ENCODE data around the gene B4GALT5. TPM values are rescaled to one million over a fixed set of nuclear protein-coding genes. Genes with fewer than 3 reads are reported as not detected.
A peak's percentile ranks its signal among the peaks of the same experiment; 100 is the strongest.

Gene B4GALT5
- total RNA-seq, 1 experiment from 2014 or later = 63.1 TPM

DNA sequence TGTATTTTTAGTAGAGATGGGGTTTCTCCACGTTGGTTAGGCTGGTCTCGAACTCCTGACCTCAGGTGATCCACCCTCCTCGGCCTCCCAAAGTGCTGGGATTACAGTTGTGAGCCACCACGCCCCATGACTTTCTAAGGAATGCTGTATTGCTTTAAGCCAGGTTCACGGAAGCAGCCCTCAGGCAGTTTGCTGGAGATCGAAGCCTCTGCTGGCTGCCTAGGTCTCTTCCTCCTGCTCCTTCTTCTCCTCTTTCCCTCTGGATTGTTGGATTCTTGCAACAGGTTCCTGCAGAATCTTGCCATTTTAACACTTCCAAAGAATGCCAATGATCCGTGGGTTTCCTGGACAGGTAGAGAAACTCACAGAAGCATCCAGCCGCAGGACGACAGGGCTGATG, 29.3 kb upstream of the B4GALT5 start:
- POLR2A ChIA-PET (ENCODE audit: unreplicated experiment) = no interaction called here
- Histone ChIP-seq H3K4me2 (peak overlapping the region; percentile 34), H3K4me1 (replicated peaks; ENCODE audit: insufficient read depth) (peaks cover 23% of the 10 kb centered on the region), H3F3A (ENCODE audit: insufficient read depth, low read depth) (peaks cover 33% of the 10 kb centered on the region; the same call in 1 of the 2 replicates), H3K4me3 (no peak overlapping the region), H3K36me3 (ENCODE audit: low read depth) (no peaks in the 10 kb centered on the region), H3K27me3 (ENCODE audit: insufficient read depth, low read depth) (no peaks in the 10 kb centered on the region), H3K9me3 (ENCODE audit: insufficient read depth, low read depth) (no peaks in the 10 kb centered on the region), H2AFZ (no peak overlapping the region), H4K20me1 (ENCODE audit: insufficient read depth) (no peaks in the 10 kb centered on the region), H3K79me2 (ENCODE audit: low read depth) (no peaks in the 10 kb centered on the region), H3K9me2 (ENCODE audit: insufficient read depth) (no peaks in the 10 kb centered on the region), H3K27ac (peak overlapping the region; percentile 18; the same call in 1 of the 2 replicates)
- BruUV-seq (replicated peaks) = no TSS peak
- TF ChIP-seq EZH2 (IDR thresholded peaks at IDR 0.05; ENCODE audit: low read depth) = no peak
- TF ChIP-seq, protein P1, sequence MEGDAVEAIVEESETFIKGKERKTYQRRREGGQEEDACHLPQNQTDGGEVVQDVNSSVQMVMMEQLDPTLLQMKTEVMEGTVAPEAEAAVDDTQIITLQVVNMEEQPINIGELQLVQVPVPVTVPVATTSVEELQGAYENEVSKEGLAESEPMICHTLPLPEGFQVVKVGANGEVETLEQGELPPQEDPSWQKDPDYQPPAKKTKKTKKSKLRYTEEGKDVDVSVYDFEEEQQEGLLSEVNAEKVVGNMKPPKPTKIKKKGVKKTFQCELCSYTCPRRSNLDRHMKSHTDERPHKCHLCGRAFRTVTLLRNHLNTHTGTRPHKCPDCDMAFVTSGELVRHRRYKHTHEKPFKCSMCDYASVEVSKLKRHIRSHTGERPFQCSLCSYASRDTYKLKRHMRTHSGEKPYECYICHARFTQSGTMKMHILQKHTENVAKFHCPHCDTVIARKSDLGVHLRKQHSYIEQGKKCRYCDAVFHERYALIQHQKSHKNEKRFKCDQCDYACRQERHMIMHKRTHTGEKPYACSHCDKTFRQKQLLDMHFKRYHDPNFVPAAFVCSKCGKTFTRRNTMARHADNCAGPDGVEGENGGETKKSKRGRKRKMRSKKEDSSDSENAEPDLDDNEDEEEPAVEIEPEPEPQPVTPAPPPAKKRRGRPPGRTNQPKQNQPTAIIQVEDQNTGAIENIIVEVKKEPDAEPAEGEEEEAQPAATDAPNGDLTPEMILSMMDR (conservative IDR thresholded peaks at IDR 0.05) = no peak
- intact Hi-C loops (cut with micrococcal nuclease; ENCODE audit: unreplicated experiment) = no loop called here
- CTCF ChIA-PET = no interaction called here
- peak; percentile 62 to 75 for DNase-seq

DNA sequence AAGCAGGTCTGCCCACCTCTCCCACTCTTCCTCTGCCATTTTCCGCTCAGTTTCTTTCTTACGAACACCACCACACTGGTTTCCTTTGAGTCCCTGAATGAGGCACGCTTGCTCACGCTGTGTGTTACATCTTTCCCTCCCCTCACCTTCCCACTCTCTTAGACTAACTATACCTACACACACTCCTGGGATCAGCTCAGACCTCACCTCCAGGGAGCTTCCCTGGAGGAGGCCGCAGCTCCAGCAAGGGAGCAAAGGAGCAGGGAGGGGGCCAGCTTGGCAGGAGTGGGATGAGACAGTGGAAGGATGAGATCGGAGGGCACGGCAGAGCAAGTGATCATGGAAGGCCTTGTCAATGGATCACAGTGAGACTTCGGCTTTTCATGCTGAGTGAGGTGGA, 28.3 kb upstream of the B4GALT5 start:
- CTCF ChIA-PET = no interaction called here
- H3K27me3 ChIP-seq (ENCODE audit: insufficient read depth, low read depth) = no peaks in the 10 kb centered on the region
- H3K4me3 ChIP-seq = no peak overlapping the region
- no peaks in the 10 kb centered on the region for H3K36me3 ChIP-seq (ENCODE audit: low read depth)
- H3F3A ChIP-seq (ENCODE audit: insufficient read depth, low read depth) = peaks cover 25% of the 10 kb centered on the region; the same call in 1 of the 2 replicates
- no peak overlapping the region for H2AFZ ChIP-seq
- no peaks in the 10 kb centered on the region for H3K79me2 ChIP-seq (ENCODE audit: low read depth)
- no peak for DNase-seq
- H4K20me1 ChIP-seq (ENCODE audit: insufficient read depth) = no peaks in the 10 kb centered on the region
- BruUV-seq (replicated peaks) = no TSS peak
- H3K9me2 ChIP-seq (ENCODE audit: insufficient read depth) = no peaks in the 10 kb centered on the region
- peaks cover 13% of the 10 kb centered on the region for H3K4me1 ChIP-seq (replicated peaks; ENCODE audit: insufficient read depth)
- TF ChIP-seq, protein P1 (conservative IDR thresholded peaks at IDR 0.05) = no peak
- TF ChIP-seq EZH2 (IDR thresholded peaks at IDR 0.05; ENCODE audit: low read depth) = no peak
- intact Hi-C loops (cut with micrococcal nuclease; ENCODE audit: unreplicated experiment) = no loop called here
- H3K27ac ChIP-seq = no peak overlapping the region
- no peaks in the 10 kb centered on the region for H3K9me3 ChIP-seq (ENCODE audit: insufficient read depth, low read depth)
- no peak overlapping the region for H3K4me2 ChIP-seq
- POLR2A ChIA-PET (ENCODE audit: unreplicated experiment) = no interaction called here

DNA sequence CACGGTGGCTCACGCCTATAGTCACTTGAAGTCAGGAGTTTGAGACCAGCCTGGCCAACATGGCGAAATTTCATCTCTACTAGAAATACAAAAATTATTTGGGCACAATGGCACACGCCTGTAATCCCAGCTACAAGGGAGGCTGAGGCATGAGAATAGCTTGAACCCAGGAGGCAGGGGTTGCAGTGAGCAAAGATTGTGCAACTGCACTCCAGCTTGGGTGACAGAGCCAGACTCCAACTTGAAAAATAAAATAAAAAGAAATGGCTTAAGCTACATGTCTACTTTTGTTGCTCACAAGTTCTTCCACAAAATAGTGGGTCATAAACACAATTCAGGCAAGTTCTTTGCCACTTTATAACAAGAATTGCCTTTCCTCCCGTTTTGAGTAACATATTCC, 27.1 kb upstream of the B4GALT5 start:
- Histone ChIP-seq H3K4me3 (no peak overlapping the region), H3F3A (ENCODE audit: insufficient read depth, low read depth) (peaks cover 25% of the 10 kb centered on the region; the same call in 1 of the 2 replicates), H3K9me2 (ENCODE audit: insufficient read depth) (no peaks in the 10 kb centered on the region), H3K4me2 (no peak overlapping the region), H4K20me1 (ENCODE audit: insufficient read depth) (no peaks in the 10 kb centered on the region), H3K9me3 (ENCODE audit: insufficient read depth, low read depth) (no peaks in the 10 kb centered on the region), H3K27ac (no peak overlapping the region), H2AFZ (no peak overlapping the region), H3K79me2 (ENCODE audit: low read depth) (no peaks in the 10 kb centered on the region), H3K27me3 (ENCODE audit: insufficient read depth, low read depth) (no peaks in the 10 kb centered on the region), H3K4me1 (replicated peaks; ENCODE audit: insufficient read depth) (peaks cover 13% of the 10 kb centered on the region), H3K36me3 (ENCODE audit: low read depth) (no peaks in the 10 kb centered on the region)
- ChIA-PET POLR2A (ENCODE audit: unreplicated experiment) (no interaction called here), CTCF (no interaction called here)
- no TSS peak for BruUV-seq (replicated peaks)
- TF ChIP-seq, protein P1 (conservative IDR thresholded peaks at IDR 0.05) = no peak
- no peak for TF ChIP-seq EZH2 (IDR thresholded peaks at IDR 0.05; ENCODE audit: low read depth)
- no peak for DNase-seq
- intact Hi-C loops (cut with micrococcal nuclease; ENCODE audit: unreplicated experiment) = no loop called here

Data from PC-9 (cell line).